Suprapubic skin (tissue), 4 donors: ENCODE results near the gene MYO7A.

Experiments used
- EP300 ChIP-seq: sonication (generic); formaldehyde crosslinking; IDR thresholded peaks from one replicate; pipeline ENCODE4 v1.6.1; 2017; ENCODE audit warnings: antibody characterized with exemption
- POLR2A ChIP-seq, 2 donors: fragments of 450-650 bp; IDR thresholded peaks; one replicate each; pipeline ENCODE4 v1.6.1; 2017; ENCODE audit warnings: antibody characterized with exemption in 2 of 2, mild to moderate bottlenecking in 2 of 2, moderate library complexity in 2 of 2
- POLR2AphosphoS5 ChIP-seq, 3 donors: sonication (generic); formaldehyde crosslinking; IDR thresholded peaks; one replicate each; pipeline ENCODE4 v1.6.1; 2017; ENCODE audit warnings: antibody characterized with exemption in 3 of 3

DNA sequence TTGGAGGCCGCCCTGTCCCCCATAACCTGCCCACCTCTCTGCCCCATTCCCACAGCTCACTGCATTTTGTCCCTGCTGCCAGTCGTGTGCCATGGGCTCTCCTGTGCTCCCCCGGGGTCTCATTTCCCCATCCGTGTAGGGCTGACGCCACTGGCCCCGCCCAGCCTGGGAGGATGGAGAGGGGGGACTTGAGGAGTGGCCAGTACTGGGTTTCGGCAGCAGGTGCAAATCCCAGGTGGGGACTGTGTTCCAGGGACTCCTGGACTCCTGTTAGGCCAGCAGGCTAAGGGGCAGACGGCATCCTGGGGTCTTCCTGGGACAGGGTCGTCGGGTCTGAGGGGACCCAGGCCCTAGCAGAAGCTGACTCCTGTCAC lies 1.2 kb upstream of the MYO7A start:
- no peak for TF ChIP-seq POLR2AphosphoS5 (IDR thresholded peaks at IDR 0.05)
- TF ChIP-seq POLR2A (IDR thresholded peaks at IDR 0.05) = no peak
- no peak for TF ChIP-seq EP300
